GM12892 (cell line): ENCODE results near the gene CAB39L.
"Not testable (repeated sequence)": the region's sequence is repeated elsewhere in the genome, so short reads cannot be mapped to it uniquely, and the experiment has no call there.

Source experiments
- DNase-seq: peaks from one replicate; pipeline ENCODE4 v3.0.0; 2011; ENCODE audit not compliant: insufficient read length
- FAIRE-seq: peaks from 2 replicates; lab custom pipeline; 2011; peaks lifted over from hg19 to GRCh38; lab: Jason Lieb, UNC
- POLR2A ChIP-seq: IDR thresholded peaks from 2 replicates; pipeline ENCODE4 v1.6.1; 2011; ENCODE audit warnings: low read depth, low read length, control low read depth
- POLR2AphosphoS5 ChIP-seq: IDR thresholded peaks from 2 replicates; pipeline ENCODE4 v1.6.1; 2011; ENCODE audit warnings: low read depth, low read length, control low read depth
- TAF1 ChIP-seq: IDR thresholded peaks from 2 replicates; pipeline ENCODE4 v1.6.1; 2011; ENCODE audit warnings: low read depth, mild to moderate bottlenecking, control low read depth, low read length, borderline replicate concordance

The CAB39L gene

DNA sequence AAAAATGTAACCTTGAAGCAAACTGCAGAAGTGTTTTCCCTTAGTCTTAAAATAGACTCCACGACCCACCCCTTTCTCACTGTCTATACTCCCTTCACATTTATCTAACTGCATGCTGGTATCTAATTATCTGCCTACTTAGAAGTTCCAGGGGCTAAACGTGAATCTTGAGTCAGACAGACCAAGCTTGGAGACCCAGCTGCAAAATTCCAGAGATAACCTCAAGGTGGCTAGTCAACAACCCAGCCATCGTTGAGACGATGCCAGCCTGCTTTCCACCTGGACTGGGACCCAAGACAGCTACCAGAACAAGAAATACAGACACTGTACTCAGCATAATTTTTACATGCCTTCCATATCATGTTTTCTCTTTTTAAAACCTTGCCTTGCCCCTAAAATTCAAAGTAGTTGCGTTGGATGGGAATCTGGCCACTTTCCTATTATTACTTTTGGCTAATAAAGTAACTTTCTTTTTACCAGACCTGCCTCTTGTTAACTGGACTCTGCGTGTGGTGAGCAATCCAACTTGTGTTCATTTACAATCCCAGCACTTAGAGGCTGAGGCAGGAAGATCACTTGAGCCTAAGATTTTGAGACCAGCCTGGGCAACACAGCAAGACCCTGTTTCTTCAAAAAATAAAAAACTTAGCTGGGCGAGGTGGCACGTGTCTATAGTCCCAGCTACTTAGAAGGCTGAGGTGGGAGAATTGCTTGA is 113.9 kb downstream of the CAB39L start:
- FAIRE-seq (no peak), DNase-seq (no peak)
- no peak for TF ChIP-seq TAF1
- no peak for TF ChIP-seq POLR2A
- no peak for TF ChIP-seq POLR2AphosphoS5

DNA sequence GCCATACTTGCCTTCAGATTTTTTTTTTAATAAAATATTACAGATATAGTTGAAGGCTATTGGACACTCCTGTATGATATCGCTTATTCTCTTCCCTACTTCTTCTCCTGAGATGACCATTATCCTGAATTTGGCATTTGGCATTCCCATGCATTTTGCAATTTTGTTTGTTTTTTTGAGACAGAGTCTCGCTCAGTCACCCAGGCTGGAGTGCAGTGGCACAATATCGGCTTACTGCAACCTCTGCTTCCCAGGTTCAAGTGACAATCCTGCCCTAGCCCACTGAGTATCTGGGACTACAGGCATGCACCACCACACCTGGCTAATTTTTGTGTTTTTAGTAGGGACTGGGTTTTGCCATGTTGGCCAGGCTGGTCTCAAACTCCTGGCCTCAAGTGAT is 116.7 kb downstream of the CAB39L start:
- DNase-seq, FAIRE-seq: not testable (repeated sequence)

DNA sequence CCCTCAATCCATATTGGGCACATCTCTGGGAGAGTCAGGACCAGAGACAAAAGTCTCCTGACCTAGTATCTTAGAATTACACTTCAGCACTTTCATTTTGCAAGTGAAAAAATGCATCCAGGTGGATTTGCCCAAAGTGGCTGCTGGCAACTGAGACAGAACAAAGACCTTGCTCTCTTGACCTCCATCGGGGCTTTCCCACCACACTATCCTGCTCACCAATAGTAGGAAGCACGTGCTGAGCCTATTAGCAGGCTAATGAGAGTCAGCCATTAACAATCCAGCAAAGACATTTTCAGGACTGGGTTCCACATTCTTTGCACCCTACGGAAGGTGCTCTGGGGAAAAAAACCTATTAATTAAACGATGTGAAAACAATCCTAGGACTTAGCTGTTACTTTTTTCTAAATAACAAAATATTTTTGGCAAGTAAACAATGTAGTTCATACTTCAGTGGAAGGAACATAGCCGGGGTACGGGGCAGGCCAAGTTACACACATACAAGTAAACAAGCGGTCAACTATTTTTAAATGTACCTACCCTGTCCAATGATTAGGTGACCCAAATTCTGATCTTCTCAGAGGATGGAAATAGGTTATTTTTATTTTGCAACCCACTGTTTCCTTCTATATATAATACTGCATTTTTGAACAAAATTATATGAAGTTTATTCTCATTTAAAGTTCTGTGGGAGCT is 117.5 kb downstream of the CAB39L start:
- no peak for TF ChIP-seq POLR2AphosphoS5
- TF ChIP-seq TAF1: no peak
- TF ChIP-seq POLR2A: no peak
- DNase-seq: no peak
- no peak for FAIRE-seq

GRCh38 chr13:49323344-49323743 is 120.5 kb downstream of the CAB39L start:
- FAIRE-seq (no peak), DNase-seq (no peak)
- no peak for TF ChIP-seq POLR2AphosphoS5
- no peak for TF ChIP-seq POLR2A
- TF ChIP-seq TAF1: no peak

- DNase-seq (no peak), FAIRE-seq (no peak)
- TF ChIP-seq TAF1 (no peak), POLR2A (no peak), POLR2AphosphoS5 (no peak)
These were observed 121.2 kb downstream of the CAB39L start for GRCh38 chr13:49322702-49323101.

- FAIRE-seq (no peak), DNase-seq (no peak)
- TF ChIP-seq POLR2AphosphoS5: no peak
These were observed 122.9 kb downstream of the CAB39L start for GRCh38 chr13:49320975-49321374.

- FAIRE-seq: no peak
- no peak for DNase-seq
These were observed 123.9 kb downstream of the CAB39L start for GRCh38 chr13:49319951-49320350.

DNA sequence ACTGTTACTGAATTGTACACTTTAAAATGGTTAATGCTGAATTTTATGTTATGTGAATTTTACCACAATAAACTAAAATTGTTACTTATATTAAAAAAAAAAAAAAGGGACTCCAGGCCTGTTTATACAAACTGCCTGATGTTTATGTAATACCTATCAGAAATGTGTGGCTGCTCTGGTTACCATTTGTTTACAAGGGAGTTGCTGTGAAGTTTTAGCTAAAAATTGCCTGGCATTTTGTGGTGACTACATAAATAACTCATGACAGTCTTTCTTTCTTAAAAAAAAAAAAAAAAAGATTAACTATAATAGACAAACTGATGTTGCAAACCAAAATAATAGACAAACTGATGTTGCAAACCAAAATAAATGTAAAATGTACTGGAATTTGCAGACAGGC is 124.3 kb downstream of the CAB39L start:
- DNase-seq (no peak), FAIRE-seq (no peak)
- TF ChIP-seq POLR2AphosphoS5 (no peak), POLR2A (no peak)

More at GRCh38 chr13:49319951-49320350, 123.9 kb downstream of the CAB39L start:
- TF ChIP-seq TAF1 (no peak), POLR2A (no peak), POLR2AphosphoS5 (no peak)

DNA sequence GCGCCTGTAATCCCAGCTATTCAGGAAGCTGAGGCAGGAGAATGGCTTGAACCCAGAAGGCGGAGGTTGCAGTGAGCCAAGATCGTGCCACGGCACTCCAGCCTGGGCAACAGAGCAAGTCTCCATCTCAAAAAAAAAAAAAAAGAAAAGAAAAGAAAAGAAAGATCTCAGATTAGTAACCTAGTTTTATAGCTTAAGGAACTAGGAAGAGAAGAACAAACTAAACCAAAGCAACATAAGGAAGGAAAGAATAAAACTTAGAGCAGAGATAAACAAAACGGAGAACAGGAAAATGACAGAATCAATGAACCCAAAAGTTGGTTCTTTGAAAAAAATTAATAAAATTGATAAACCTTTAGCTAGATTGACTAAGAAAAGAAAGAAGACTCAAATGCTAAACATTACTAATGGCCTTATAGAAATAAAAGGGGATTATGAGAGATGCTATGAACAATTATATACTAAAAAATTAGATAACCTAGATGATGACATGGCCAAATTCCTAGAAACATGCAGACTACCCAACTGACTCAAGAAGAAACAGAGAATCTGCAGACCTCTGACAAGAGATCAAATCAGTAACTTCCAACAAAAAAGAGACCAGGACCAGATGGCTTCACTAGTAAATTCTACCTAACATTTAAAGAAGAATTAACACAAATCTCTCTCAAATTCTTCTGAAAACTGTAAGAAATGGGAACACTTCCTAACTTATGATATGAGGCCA is 127.9 kb downstream of the CAB39L start:
- DNase-seq (no peak), FAIRE-seq (no peak)
- TF ChIP-seq POLR2AphosphoS5 (no peak), TAF1 (no peak), POLR2A (no peak)

GRCh38 chr13:49315036-49315565 is 128.8 kb downstream of the CAB39L start:
- TF ChIP-seq POLR2A (no peak), TAF1 (no peak)
- no peak for FAIRE-seq
- DNase-seq: no peak

DNA sequence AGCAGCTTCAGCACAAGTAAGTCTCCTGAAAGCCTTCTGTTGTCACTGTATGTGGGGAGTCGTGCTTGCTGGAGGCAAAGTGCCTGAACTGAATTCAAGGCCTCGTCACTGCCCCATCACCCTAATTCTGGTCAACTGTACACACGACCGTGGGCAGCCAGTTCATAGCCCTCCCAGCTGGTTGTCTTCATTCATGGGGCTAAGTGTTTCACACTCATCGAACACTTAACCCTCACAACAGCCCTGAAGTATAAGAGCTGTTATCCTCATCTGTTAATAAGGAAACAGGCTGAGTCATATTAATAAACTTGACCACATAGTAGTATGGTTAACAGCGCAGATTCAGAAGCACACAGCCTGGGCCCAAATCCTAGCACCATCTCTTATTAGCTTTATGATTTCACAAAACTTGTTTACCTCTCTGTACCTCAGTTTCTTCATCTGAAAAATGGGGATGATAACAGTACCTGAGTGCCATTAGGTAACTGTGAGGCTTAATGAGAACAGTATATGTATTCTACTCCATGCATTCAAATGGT is 129.5 kb downstream of the CAB39L start:
- no peak for DNase-seq
- peak; percentile 38 for FAIRE-seq
- TF ChIP-seq POLR2AphosphoS5: no peak
- TF ChIP-seq POLR2A: no peak
